LNCaP clone FGC (cell line): Measurements from ENCODE around the gene MYCBP2.

Experiments
- DNase-seq: peaks from one replicate; pipeline ENCODE4 v3.0.0-alpha.2; 2011; ENCODE audit warnings: low read depth
- H3K4me3 ChIP-seq: 2 replicates; pipeline ENCODE4 v1.5.1; 2011; ENCODE audit warnings: mild to moderate bottlenecking, low read depth, low read length, control low read depth
- TF ChIP-seq, protein P1 (sequence below): IDR thresholded peaks from 2 replicates; pipeline ENCODE4 v1.5.1; 2012; ENCODE audit warnings: mild to moderate bottlenecking; ENCODE audit not compliant: control insufficient read depth, insufficient read depth; ENCODE audit errors: extremely low read depth

MYCBP2 gene

DNA sequence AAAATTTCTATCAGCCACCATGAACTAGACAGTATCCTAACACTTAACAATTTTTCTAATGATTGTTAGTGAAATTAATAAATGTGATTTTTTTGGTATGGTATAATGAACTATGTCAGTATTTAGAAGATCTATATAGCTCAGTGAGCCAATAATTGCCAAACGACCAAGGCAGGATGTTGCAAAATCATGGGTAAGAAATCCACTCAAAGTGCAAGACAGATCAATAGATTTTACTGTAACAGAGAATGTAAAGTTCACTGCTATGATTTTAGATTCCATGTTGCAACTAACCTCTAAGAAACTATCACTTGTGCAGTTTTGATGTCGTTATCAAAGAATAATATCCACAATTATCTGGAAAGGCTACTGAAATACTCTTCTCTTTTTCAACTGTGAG lies 44.0 kb upstream of the MYCBP2 start:
- TF ChIP-seq, protein P1, sequence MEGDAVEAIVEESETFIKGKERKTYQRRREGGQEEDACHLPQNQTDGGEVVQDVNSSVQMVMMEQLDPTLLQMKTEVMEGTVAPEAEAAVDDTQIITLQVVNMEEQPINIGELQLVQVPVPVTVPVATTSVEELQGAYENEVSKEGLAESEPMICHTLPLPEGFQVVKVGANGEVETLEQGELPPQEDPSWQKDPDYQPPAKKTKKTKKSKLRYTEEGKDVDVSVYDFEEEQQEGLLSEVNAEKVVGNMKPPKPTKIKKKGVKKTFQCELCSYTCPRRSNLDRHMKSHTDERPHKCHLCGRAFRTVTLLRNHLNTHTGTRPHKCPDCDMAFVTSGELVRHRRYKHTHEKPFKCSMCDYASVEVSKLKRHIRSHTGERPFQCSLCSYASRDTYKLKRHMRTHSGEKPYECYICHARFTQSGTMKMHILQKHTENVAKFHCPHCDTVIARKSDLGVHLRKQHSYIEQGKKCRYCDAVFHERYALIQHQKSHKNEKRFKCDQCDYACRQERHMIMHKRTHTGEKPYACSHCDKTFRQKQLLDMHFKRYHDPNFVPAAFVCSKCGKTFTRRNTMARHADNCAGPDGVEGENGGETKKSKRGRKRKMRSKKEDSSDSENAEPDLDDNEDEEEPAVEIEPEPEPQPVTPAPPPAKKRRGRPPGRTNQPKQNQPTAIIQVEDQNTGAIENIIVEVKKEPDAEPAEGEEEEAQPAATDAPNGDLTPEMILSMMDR: no peak
- H3K4me3 ChIP-seq: no peak overlapping the region
- DNase-seq: no peak

DNA sequence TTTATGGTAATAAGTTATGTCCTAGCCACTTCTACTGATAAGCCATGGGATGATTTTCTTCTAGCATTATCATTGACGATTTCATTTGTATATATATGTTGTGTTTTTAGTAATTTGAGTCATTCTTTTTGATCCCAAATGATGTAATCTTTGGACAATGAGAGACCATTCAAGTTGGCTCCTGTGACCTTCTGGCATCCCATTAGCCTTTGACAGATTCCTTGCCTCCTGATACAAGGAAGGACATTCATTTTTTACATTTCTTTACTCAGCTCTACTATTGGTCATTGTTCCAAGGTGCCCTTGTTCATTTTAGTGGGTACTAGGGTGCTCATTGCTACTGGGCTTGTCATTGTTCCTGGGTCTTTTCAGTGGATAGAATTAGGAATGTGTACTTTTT lies 35.3 kb upstream of the MYCBP2 start:
- no peak for DNase-seq
- H3K4me3 ChIP-seq: no peak overlapping the region
- TF ChIP-seq, protein P1: no peak

GRCh38 chr13:77360032-77360685 lies 33.3 kb upstream of the MYCBP2 start:
- TF ChIP-seq, protein P1: no peak
- H3K4me3 ChIP-seq: no peak overlapping the region
- no peak for DNase-seq

- TF ChIP-seq, protein P1: no peak
- H3K4me3 ChIP-seq: no peak overlapping the region
- DNase-seq: no peak
These were observed 32.3 kb upstream of the MYCBP2 start for GRCh38 chr13:77359171-77359570.

- no peak for DNase-seq
- no peak overlapping the region for H3K4me3 ChIP-seq
These were observed 31.1 kb upstream of the MYCBP2 start for GRCh38 chr13:77358001-77358400.

DNA sequence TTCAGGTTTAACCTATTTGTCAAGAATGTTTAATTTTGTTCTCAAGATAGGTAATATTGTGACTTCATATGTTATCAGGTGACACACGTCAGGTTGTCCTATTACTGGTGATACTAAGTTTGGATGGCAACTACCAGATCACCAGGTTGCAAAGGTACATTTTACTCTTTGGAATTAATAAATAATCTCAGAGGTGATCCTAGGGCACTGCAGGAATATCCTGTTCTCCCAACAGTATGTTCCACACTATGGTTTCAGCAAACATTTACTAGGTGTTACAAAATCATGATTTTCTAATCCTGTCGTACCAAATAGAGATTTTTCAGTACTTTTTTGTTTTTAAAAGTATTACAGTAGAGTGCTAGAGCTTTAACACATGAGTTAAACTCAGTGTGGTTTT lies 29.3 kb upstream of the MYCBP2 start:
- TF ChIP-seq, protein P1: no peak
- H3K4me3 ChIP-seq: no peak overlapping the region
- peak; percentile 10 for DNase-seq

More at GRCh38 chr13:77358001-77358400, 31.1 kb upstream of the MYCBP2 start:
- TF ChIP-seq, protein P1: no peak

- no peak overlapping the region for H3K4me3 ChIP-seq
- no peak for DNase-seq
- TF ChIP-seq, protein P1: no peak
These were observed 27.1 kb upstream of the MYCBP2 start for GRCh38 chr13:77353995-77354394.
